ENCODE results near the gene NPEPL1. TPM values are rescaled to one million over a fixed set of nuclear protein-coding genes. Genes with fewer than 3 reads are reported as not detected.
"Not testable (repeated sequence)": the region's sequence is repeated elsewhere in the genome, so short reads cannot be mapped to it uniquely, and the experiment has no call there.

Gene NPEPL1, protein sequence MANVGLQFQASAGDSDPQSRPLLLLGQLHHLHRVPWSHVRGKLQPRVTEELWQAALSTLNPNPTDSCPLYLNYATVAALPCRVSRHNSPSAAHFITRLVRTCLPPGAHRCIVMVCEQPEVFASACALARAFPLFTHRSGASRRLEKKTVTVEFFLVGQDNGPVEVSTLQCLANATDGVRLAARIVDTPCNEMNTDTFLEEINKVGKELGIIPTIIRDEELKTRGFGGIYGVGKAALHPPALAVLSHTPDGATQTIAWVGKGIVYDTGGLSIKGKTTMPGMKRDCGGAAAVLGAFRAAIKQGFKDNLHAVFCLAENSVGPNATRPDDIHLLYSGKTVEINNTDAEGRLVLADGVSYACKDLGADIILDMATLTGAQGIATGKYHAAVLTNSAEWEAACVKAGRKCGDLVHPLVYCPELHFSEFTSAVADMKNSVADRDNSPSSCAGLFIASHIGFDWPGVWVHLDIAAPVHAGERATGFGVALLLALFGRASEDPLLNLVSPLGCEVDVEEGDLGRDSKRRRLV
- 100 to 1,000 TPM in 2 of 5 donors, 10 to 100 TPM in 3; 29.7 to 134 (median 60.7) TPM for total RNA-seq
- 10 to 100 TPM; 15.3 to 36.2 (median 27.8) TPM for polyA plus RNA-seq
- long read RNA-seq, donor 1, partial matches to known transcripts, result 0 of 4 reads
- long read RNA-seq, donor 1, other reads (novel, unspliced or antisense), result 0 of 4 reads
- long read RNA-seq, donor 2, transcript NPEPL1-201 (12 exons, 2,378 nt), result major isoform, 6 of 10 reads
- long read RNA-seq, donor 2, partial matches to known transcripts, result 0 of 10 reads
- long read RNA-seq, donor 2, other reads (novel, unspliced or antisense), result 0 of 10 reads
- long read RNA-seq, donor 3, result 0 reads
- long read RNA-seq, donor 4, result 0 reads
- long read RNA-seq, donor 5, partial matches to known transcripts, result 0 of 1 reads
- long read RNA-seq, donor 5, other reads (novel, unspliced or antisense), result 0 of 1 reads
- long read RNA-seq, donor 6, transcript NPEPL1-201 (12 exons, 2,378 nt), result major isoform, 10 of 17 reads
- long read RNA-seq, donor 6, partial matches to known transcripts, result 5 of 17 reads
- long read RNA-seq, donor 6, other reads (novel, unspliced or antisense), result 0 of 17 reads
- long read RNA-seq, donor 7, partial matches to known transcripts, result 0 of 4 reads
- long read RNA-seq, donor 7, other reads (novel, unspliced or antisense), result 0 of 4 reads
- long read RNA-seq, donor 8, transcript NPEPL1-201 (12 exons, 2,378 nt), result major isoform, 5 of 6 reads
- long read RNA-seq, donor 8, partial matches to known transcripts, result 0 of 6 reads
- long read RNA-seq, donor 8, other reads (novel, unspliced or antisense), result 0 of 6 reads
- long read RNA-seq, donor 9, partial matches to known transcripts, result 0 of 2 reads
- long read RNA-seq, donor 9, other reads (novel, unspliced or antisense), result 0 of 2 reads
- long read RNA-seq, donor 10, partial matches to known transcripts, result 10 of 11 reads
- long read RNA-seq, donor 10, other reads (novel, unspliced or antisense), result 0 of 11 reads

- intact Hi-C loops (cut with DNase I; ENCODE audit: low total_unique reads), result no loop called here
- peaks cover 18 to 51% (median 33%) of the 10 kb centered on the region in 4 donors for H3K4me1 ChIP-seq
- whole genome bisulfite sequencing, 5 donors, result 0 to 2% (median 0%) methylated on average over 4 to 93 of the region's 93 CpGs
- TF ChIP-seq CTCF (IDR thresholded peaks at IDR 0.05), result peak in 1 of 7 experiments; percentile 55
- no peak for TF ChIP-seq POLR2A (IDR thresholded peaks at IDR 0.05)
- TF ChIP-seq EP300 (IDR thresholded peaks at IDR 0.05), result no peak
- TF ChIP-seq POLR2AphosphoS5 (IDR thresholded peaks at IDR 0.05), result no peak
- peaks cover 7 to 34% (median 27%) of the 10 kb centered on the region in 4 donors for H3K36me3 ChIP-seq
- H3K9me3 ChIP-seq, result no peaks in the 10 kb centered on the region
- H3K27me3 ChIP-seq, result no peaks in the 10 kb centered on the region
- peak; percentile 78 to 92 for DNase-seq
- peak within 1 kb of the TSS; percentile 87 to 95 (median 90) for H3K27ac ChIP-seq
- H3K4me3 ChIP-seq, result peak within 1 kb of the TSS; percentile 55 to 69 (median 59)
Measured at GRCh38 chr20:58692579-58693225, at the start of gene NPEPL1. NPEPL1 (plus strand) TSS chr20:58692800; CDS start chr20:58692901, 101 bp downstream.

- H3K9me3 ChIP-seq; H3K4me3 ChIP-seq; H3K36me3 ChIP-seq; H3K27ac ChIP-seq; intact Hi-C loops (cut with DNase I; ENCODE audit: low total_unique reads); H3K27me3 ChIP-seq: not testable (repeated sequence)
- peak in 1 of 2 donors; percentile 9 for DNase-seq
- peaks cover 0 to 12% (median 3%) of the 10 kb centered on the region in 4 donors for H3K4me1 ChIP-seq
- 89 to 92% (median 91%) methylated on average over 9 of the region's 9 CpGs for WGBS, 5 donors
Measured at GRCh38 chr20:58642896-58643295, 49.7 kb upstream of the NPEPL1 start.

DNA sequence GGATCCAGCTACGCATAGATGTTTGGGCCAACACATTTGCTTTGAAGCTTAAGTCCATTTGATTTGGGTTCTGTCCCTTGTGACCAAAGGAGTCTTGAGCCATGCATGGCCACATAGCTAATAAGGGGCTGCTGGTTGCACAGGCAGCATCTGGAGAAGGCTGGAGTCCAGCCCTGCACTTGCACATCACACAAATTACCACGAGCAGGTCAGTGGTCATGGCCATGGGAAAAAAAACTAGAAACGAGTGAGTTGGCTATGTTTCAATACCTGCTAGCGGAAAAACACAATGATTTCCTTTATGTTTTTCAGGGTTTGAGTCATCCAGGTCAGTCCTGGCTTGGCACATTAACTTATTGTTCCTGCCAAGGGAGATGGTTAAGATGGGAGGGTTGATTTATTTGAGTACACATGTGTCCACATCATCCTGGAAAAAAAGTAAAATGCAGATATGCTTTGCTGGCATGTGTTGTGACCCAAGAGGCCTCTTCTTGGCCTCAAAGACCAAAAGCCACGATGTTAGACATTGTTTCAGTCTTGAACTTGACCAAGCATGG lies 47.1 kb upstream of the NPEPL1 start:
- no peak for DNase-seq
- Histone ChIP-seq H3K4me1 (peaks cover 0 to 31% (median 14%) of the 10 kb centered on the region in 4 donors), H3K27ac (no peak overlapping the region), H3K4me3 (no peak overlapping the region), H3K27me3 (no peaks in the 10 kb centered on the region), H3K9me3 (no peaks in the 10 kb centered on the region), H3K36me3 (no peaks in the 10 kb centered on the region)
- intact Hi-C loops (cut with DNase I; ENCODE audit: low total_unique reads), result no loop called here
- 34 to 50% (median 44%) methylated on average over 5 of the region's 5 CpGs for WGBS, 5 donors
- TF ChIP-seq POLR2AphosphoS5 (IDR thresholded peaks at IDR 0.05) (no peak), EP300 (IDR thresholded peaks at IDR 0.05) (no peak), POLR2A (IDR thresholded peaks at IDR 0.05) (no peak), CTCF (IDR thresholded peaks at IDR 0.05) (no peak)

GRCh38 chr20:58646257-58646656 lies 46.3 kb upstream of the NPEPL1 start:
- peaks cover 0 to 31% (median 16%) of the 10 kb centered on the region in 4 donors for H3K4me1 ChIP-seq
- TF ChIP-seq POLR2AphosphoS5 (IDR thresholded peaks at IDR 0.05) (no peak), EP300 (IDR thresholded peaks at IDR 0.05) (no peak), CTCF (IDR thresholded peaks at IDR 0.05) (no peak), POLR2A (IDR thresholded peaks at IDR 0.05) (no peak)

More at GRCh38 chr20:58646257-58646656, 46.3 kb upstream of the NPEPL1 start:
- no peaks in the 10 kb centered on the region for H3K36me3 ChIP-seq
- no peaks in the 10 kb centered on the region for H3K9me3 ChIP-seq
- no peak for DNase-seq
- no peaks in the 10 kb centered on the region for H3K27me3 ChIP-seq
- H3K27ac ChIP-seq, result no peak overlapping the region
- intact Hi-C loops (cut with DNase I; ENCODE audit: low total_unique reads), result no loop called here
- WGBS, 5 donors, result 91 to 98% (median 95%) methylated on average over 3 of the region's 3 CpGs
- no peak overlapping the region for H3K4me3 ChIP-seq
